Duodenal mucosa (tissue), 2 donors: ENCODE data around the gene CAPS2.

Experiments used
- H3K27ac ChIP-seq: one replicate; pipeline ENCODE4 v1.7.0; 2013; ENCODE audit warnings: low read depth, low read length
- H3K27me3 ChIP-seq, 2 donors: one replicate each; pipeline ENCODE4 v1.7.0; 2013; ENCODE audit warnings: low read length in 2 of 2, control low read depth in 1 of 2; ENCODE audit not compliant: insufficient read depth in 2 of 2, control insufficient read depth in 1 of 2
- H3K36me3 ChIP-seq, 2 donors: one replicate each; pipeline ENCODE4 v1.7.0; 2013; ENCODE audit warnings: low read length in 2 of 2, control low read depth in 1 of 2; ENCODE audit not compliant: insufficient read depth in 2 of 2, control insufficient read depth in 1 of 2
- H3K4me1 ChIP-seq, 2 donors: one replicate each; pipeline ENCODE4 v1.7.0; 2013; ENCODE audit warnings: low read length in 2 of 2, control low read depth in 1 of 2; ENCODE audit not compliant: insufficient read depth in 2 of 2, control insufficient read depth in 1 of 2
- H3K4me3 ChIP-seq, 2 donors: one replicate each; pipeline ENCODE4 v1.7.0; 2013; ENCODE audit warnings: low read length in 2 of 2, low read depth in 1 of 2
- H3K9ac ChIP-seq, 2 donors: one replicate each; pipeline ENCODE4 v1.7.0; 2013; ENCODE audit warnings: low read length in 2 of 2, low read depth in 1 of 2
- H3K9me3 ChIP-seq, 2 donors: one replicate each; pipeline ENCODE4 v1.7.0; 2013; ENCODE audit warnings: low read length in 2 of 2, control low read depth in 1 of 2; ENCODE audit not compliant: control insufficient read depth in 1 of 2

CAPS2 gene

DNA sequence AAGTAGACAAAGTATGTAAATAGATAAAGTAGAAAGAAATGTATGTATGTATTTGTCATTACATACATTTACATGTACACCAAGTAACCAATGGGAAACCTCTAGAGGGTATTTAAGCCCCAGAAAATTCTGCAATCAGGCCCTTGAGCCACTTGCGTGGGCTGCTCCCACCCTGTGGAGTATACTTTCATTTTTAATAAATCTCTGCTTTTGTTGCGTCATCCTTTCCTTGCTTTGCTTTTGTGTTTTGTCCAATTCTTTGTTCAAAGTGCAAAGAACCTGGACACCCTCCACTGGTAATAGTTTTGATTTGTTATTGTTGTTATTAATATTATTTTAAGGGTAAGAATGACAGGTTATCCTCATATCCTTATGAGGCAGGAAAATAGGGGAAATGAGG lies 21.8 kb downstream of the CAPS2 start:
- no peak overlapping the region for H3K4me3 ChIP-seq

DNA sequence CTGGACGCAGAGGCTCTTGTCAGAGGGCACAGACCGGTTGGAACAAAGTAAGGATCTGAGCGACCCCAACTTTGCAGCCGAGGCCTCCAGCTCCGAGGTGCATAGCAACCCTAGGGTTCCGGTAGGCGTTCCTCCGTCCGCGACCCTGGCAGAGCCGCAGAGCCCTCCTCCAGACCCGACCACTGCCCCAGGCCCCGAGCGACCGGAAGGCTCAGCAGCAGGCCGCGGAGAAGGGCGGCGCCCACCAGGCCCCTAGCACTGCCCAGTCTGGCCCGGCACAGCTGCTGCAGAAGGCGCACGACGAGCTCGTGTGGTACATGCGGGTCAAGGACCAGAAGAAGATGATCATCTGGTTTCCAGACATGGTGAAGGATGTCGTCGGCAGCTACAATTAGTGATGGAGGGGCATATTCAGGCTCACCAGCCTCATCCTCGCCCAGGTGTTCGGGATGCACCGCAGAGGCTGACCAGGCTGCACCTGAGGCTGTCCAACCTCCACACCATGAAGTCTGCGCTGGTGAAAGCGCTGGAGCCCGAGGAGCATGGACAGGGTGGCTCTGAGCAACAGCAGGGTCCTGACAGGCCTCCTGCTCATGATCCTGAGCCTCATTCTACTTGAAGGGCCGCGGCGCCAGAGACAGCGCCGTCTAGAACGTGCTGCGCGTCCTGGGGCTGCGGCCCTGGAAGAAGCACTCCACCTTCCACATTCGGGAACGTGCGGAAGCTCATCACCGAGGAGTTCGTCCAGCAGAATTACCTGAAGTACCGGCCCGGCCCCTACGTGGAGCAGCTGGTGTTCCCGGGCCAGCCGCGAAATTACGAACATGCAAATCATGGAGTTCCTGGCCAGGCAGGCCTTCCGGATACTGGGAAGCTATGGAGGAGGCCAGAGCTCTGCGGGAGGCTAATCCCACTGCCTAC lies 24.5 kb downstream of the CAPS2 start:
- Histone ChIP-seq H3K27ac (no peak overlapping the region), H3K4me1 (no peaks in the 10 kb centered on the region), H3K9me3 (no peaks in the 10 kb centered on the region), H3K9ac (no peak overlapping the region), H3K27me3 (no peaks in the 10 kb centered on the region), H3K36me3 (no peaks in the 10 kb centered on the region), H3K4me3 (no peak overlapping the region)

More for the DNA sequence above, 21.8 kb downstream of the CAPS2 start:
- no peaks in the 10 kb centered on the region for H3K4me1 ChIP-seq
- no peaks in the 10 kb centered on the region for H3K36me3 ChIP-seq
- H3K27ac ChIP-seq = no peak overlapping the region
- no peak overlapping the region for H3K9ac ChIP-seq
- H3K9me3 ChIP-seq = no peaks in the 10 kb centered on the region
- H3K27me3 ChIP-seq = no peaks in the 10 kb centered on the region

DNA sequence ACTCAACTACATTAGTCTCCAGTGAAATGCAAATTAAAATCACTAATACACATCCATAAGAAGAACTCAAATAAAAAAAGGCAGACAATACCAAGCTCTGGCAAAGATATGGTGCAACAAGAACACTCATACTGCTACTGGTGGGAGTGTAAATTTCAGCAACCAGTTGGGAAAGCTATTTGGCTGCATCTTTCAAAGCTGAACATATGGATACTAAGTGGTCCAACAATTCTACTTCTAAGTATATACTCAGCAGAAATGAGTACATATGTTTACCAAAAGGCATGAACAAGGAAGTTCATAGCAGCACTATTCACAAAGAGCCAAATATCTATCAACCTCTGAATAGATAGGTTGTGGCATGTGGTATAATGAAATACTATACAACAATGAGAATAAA lies 27.3 kb downstream of the CAPS2 start:
- Histone ChIP-seq H3K36me3 (no peaks in the 10 kb centered on the region), H3K9ac (no peak overlapping the region), H3K4me3 (no peak overlapping the region), H3K27ac (no peak overlapping the region), H3K4me1 (no peaks in the 10 kb centered on the region), H3K9me3 (no peaks in the 10 kb centered on the region), H3K27me3 (no peaks in the 10 kb centered on the region)

DNA sequence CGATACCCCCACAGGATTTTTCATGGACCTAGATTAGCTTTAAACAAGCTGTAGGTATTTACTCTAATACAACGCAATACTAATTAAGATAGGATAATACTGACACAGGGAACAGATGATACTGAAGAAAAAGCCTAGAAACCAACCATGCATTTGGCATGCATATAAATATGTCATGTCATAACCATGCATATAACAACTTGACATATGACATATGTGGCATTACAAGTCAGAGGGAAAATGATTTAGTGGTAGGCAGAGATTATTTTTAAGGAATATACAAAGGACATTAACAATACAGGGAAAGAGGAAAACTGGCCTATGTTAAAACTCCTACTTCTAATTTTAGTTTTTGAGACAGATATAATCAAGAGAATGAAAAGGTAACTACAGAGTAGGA lies 27.9 kb downstream of the CAPS2 start:
- H3K27ac ChIP-seq = no peak overlapping the region
- H3K36me3 ChIP-seq = no peaks in the 10 kb centered on the region
- no peaks in the 10 kb centered on the region for H3K27me3 ChIP-seq
- no peak overlapping the region for H3K4me3 ChIP-seq
- no peaks in the 10 kb centered on the region for H3K4me1 ChIP-seq
- H3K9ac ChIP-seq = no peak overlapping the region
- no peaks in the 10 kb centered on the region for H3K9me3 ChIP-seq

DNA sequence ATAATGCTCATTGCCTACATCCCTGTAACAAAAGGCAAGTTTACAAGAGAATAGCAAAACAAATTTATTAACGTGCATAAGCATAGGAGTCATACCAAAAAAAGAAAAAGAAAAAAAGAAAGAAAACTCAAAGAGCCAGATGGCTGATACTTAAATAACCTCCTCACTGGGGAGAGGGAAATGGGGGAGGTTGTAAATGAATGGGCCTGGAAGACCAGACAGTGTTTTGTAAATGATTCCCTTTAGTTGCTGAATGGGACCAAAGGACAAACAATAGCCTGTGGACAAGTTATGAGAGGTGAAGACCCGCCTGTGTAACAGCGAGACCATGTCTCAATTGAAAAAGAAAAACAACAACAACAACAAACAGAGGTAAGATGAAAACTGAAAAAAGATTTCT lies 35.3 kb downstream of the CAPS2 start:
- Histone ChIP-seq H3K9ac (no peak overlapping the region), H3K9me3 (no peaks in the 10 kb centered on the region), H3K36me3 (no peaks in the 10 kb centered on the region), H3K27me3 (no peaks in the 10 kb centered on the region), H3K4me3 (no peak overlapping the region), H3K4me1 (no peaks in the 10 kb centered on the region), H3K27ac (no peak overlapping the region)

DNA sequence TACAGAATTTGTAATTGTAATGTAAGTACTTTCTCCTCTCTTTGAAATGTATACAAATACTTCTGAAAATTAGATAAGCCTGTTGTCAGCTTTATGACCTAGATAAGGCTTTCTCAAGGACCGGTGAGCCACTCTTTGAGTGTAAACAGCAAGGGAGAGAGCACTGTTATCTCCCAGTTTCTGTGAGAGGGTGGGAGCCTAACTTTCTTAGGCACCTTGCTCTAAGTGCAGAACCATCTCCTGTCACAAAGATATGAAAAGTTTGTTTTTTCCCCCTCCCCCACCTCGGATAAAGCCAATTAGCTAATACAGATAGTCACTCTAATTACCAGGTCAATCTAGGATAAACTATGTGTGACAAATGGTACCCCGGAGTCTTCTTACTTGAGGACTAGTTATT lies 35.8 kb downstream of the CAPS2 start:
- no peak overlapping the region for H3K27ac ChIP-seq
- H3K36me3 ChIP-seq = no peaks in the 10 kb centered on the region
- no peaks in the 10 kb centered on the region for H3K4me1 ChIP-seq
- no peaks in the 10 kb centered on the region for H3K9me3 ChIP-seq
- no peak overlapping the region for H3K4me3 ChIP-seq
- H3K9ac ChIP-seq = no peak overlapping the region
- no peaks in the 10 kb centered on the region for H3K27me3 ChIP-seq

DNA sequence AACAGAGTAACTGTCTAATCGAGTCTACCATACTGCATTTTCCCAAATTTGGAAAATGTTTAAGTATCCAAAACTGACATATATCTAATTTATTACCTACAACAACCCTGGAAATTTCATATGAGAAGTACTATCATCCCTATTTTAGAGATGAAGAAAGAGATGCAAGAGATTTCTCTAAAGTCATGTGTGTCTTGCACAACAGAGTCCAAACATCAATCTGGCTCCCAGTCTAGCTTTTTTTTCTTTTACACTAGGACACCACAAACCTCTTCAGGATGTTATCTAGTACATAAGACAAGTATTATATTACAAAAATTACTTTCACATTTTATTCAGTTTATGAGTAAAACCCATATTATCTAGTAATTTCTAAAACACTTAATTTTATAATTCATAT lies 39.1 kb downstream of the CAPS2 start:
- no peaks in the 10 kb centered on the region for H3K36me3 ChIP-seq
- H3K27ac ChIP-seq = no peak overlapping the region
- H3K27me3 ChIP-seq = no peaks in the 10 kb centered on the region
- H3K4me1 ChIP-seq = no peaks in the 10 kb centered on the region
- no peak overlapping the region for H3K4me3 ChIP-seq
- no peaks in the 10 kb centered on the region for H3K9me3 ChIP-seq
- H3K9ac ChIP-seq = no peak overlapping the region

DNA sequence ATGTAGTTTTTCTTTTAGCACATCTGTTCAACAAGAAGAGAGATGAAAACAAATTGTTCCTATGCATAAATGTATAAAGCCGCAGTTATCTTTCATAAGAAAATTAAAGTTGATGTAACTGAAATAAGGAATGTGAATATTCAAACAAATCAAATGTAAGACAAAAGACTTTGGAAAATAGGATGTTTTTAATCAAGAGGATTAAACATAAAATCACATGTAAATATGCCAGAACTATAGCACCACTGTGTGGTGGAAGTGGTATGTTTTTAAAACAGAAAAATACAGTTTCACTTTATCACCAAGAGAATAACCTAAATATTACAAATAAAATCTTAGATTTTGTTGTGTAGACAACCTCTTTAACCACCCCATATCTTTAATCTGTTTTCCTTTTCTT lies 40.4 kb downstream of the CAPS2 start:
- Histone ChIP-seq H3K9me3 (no peaks in the 10 kb centered on the region), H3K9ac (no peak overlapping the region), H3K27me3 (no peaks in the 10 kb centered on the region), H3K27ac (no peak overlapping the region), H3K4me1 (no peaks in the 10 kb centered on the region), H3K36me3 (no peaks in the 10 kb centered on the region), H3K4me3 (no peak overlapping the region)

DNA sequence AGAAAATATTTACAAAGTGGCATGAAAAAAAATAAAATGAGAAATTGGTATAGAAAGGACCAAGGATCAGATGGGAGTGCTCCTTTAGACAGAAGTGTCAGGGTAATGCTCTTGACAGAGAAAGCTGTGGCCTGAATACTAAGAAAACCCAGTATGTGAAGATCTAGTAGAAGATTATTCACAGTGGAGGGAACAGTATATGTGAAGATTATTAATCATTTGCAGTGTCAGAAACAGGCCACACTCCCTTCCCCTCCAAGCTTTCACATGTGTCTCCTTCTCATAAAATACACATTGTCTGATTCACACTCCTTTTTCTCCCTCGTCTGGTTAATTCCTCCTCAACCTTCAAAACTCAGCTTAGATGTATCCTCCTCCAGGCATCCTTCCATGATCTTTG lies 41.3 kb downstream of the CAPS2 start:
- Histone ChIP-seq H3K9me3 (no peaks in the 10 kb centered on the region), H3K27me3 (no peaks in the 10 kb centered on the region), H3K27ac (no peak overlapping the region), H3K4me1 (no peaks in the 10 kb centered on the region), H3K36me3 (no peaks in the 10 kb centered on the region), H3K9ac (no peak overlapping the region), H3K4me3 (no peak overlapping the region)

DNA sequence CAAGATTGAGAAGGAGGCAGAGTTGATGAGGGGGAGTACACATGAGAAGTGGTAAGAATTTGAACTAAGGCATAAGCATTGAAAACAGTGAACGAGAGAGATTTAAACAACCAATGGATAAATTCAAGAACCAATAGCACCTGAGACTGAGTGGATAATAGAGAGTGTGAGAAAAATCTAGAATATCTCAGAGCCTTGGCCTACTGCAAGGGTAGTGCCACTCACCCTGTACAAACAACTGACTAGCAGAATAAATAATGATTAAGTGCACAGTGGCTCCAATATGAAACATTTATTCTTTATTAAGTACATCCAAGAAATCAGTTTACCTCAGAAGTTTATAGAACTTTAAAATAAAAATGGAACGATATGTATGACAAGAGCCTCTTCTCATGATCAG lies 54.4 kb downstream of the CAPS2 start:
- Histone ChIP-seq H3K4me1 (no peaks in the 10 kb centered on the region), H3K27me3 (no peaks in the 10 kb centered on the region)

More for the DNA sequence above, 54.4 kb downstream of the CAPS2 start:
- Histone ChIP-seq H3K9me3 (no peaks in the 10 kb centered on the region), H3K27ac (no peak overlapping the region), H3K36me3 (no peaks in the 10 kb centered on the region), H3K4me3 (no peak overlapping the region), H3K9ac (no peak overlapping the region)
